GM12875 (cell line): ENCODE results near the gene RIC1.
"Not testable (repeated sequence)": the region's sequence is repeated elsewhere in the genome, so short reads cannot be mapped to it uniquely, and the experiment has no call there.

ENCODE experiments used
- H3K4me3 ChIP-seq: one replicate; pipeline ENCODE4 v1.5.1; 2011; ENCODE audit warnings: low read depth, low read length, control low read depth
- TF ChIP-seq, protein P1 (sequence below): IDR thresholded peaks from 2 replicates; pipeline ENCODE4 v1.5.1; 2011; ENCODE audit warnings: low read depth, mild to moderate bottlenecking, control low read depth, inconsistent platforms, low read length, moderate library complexity, borderline replicate concordance; ENCODE audit not compliant: insufficient read depth

Gene RIC1

DNA sequence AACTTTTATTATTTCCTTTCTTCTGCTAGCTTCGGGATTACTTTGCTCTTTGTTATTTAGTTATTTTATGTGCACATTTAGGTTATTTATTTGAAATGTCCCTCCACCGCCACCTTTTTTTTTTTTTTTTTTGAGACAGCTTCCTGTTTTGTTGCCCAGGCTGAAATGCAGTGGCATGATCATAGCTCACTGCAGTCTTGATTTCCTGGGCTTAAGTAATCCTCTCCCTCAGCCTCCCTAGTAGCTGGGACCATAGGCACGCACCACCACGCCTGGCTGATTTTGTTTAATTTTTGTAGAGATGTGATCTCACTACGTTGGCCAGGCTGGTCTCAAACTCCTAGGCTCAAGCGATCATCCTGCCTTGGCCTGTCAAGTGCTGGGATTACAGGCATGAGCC, 38.5 kb downstream of the RIC1 start:
- no peak overlapping the region for H3K4me3 ChIP-seq
- TF ChIP-seq, protein P1, sequence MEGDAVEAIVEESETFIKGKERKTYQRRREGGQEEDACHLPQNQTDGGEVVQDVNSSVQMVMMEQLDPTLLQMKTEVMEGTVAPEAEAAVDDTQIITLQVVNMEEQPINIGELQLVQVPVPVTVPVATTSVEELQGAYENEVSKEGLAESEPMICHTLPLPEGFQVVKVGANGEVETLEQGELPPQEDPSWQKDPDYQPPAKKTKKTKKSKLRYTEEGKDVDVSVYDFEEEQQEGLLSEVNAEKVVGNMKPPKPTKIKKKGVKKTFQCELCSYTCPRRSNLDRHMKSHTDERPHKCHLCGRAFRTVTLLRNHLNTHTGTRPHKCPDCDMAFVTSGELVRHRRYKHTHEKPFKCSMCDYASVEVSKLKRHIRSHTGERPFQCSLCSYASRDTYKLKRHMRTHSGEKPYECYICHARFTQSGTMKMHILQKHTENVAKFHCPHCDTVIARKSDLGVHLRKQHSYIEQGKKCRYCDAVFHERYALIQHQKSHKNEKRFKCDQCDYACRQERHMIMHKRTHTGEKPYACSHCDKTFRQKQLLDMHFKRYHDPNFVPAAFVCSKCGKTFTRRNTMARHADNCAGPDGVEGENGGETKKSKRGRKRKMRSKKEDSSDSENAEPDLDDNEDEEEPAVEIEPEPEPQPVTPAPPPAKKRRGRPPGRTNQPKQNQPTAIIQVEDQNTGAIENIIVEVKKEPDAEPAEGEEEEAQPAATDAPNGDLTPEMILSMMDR: no peak

DNA sequence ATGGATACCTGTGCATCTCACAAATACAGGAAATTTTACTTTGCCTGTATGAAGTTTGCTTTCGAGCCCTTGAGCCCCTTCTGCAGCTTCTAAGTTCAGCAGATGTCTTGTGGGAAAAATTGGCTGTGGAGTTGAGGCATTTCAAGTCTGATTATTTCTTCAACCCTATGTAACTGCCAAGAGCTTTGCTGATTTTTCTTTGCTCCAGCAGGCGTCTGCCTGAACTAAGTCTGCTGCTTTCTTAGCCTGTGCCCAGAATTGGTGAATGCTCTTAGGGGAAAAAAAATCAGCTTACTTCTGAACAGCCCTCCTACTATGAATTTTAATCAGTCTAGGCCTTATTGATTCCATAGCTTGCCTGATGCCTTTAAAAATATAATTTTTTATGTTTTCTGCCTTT, 41.2 kb downstream of the RIC1 start:
- TF ChIP-seq, protein P1: no peak
- H3K4me3 ChIP-seq: no peak overlapping the region

DNA sequence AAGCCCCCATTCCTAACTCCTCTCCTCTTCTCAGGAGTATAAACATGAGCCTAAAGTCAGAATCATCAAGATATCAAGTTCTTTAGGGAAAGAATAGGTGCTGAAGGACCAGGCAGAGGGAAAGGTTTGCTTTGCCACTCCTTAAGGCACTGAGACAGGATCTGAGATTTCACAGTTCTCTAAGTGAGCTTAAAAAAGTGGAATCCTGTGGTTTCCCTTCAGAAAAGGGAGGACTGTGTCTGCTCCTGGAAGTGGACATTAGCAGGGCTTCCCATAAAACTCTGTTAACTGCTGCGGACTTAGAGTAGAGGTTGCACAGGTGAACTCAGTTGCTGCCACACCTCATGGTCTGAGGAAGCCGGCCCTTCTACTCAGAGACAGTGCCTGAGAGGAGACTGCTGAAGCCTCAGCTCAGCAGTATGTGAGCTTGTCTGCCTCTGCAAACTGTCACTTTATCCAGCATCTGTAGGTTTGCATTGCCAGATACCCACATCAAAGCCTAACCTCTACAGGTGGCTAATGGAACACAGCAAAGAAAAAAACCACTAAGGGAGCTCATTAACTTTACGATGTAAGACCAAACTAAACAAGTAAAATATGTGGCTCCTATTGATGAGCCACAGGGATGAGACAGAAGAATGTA, 42.9 kb downstream of the RIC1 start:
- TF ChIP-seq, protein P1: no peak

DNA sequence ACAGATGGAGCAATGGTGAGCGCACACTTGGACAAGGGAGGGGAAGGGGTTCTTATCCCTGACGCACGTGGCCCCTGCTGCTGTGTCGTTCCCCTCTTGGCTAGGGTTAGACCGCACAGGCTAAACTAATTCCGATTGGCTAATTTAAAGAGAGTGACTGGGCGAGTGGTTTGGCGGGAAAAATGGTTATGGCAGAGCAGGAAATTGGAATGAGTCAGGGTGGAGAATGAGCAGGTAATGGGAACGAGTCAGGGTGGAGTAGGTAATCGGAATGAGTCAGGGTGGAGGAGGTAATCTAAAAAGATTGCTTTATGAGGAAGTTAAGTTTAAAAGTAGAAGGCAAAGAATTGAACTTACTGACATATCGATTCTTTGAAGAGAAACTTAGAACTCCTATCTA, 46.1 kb downstream of the RIC1 start:
- not testable (repeated sequence) for H3K4me3 ChIP-seq

More for the DNA sequence above, 42.9 kb downstream of the RIC1 start:
- H3K4me3 ChIP-seq: no peak overlapping the region

DNA sequence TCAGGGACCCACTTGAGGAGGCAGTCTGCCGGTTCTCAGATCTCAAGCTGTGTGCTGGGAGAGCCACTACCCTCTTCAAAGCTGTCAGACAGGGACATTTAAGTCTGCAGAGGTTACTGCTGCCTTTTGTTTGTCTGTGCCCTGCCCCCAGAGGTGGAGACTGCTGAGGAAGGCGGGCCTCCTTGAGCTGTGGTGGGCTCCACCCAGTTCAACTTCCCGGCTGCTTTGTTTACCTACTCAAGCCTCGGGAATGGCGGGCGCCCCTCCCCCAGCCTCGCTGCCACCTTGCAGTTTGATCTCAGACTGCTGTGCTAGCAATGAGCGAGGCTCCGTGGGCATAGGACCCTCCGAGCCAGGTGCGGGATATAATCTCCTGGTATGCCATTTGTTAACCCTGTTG, 54.7 kb downstream of the RIC1 start:
- not testable (repeated sequence) for H3K4me3 ChIP-seq

DNA sequence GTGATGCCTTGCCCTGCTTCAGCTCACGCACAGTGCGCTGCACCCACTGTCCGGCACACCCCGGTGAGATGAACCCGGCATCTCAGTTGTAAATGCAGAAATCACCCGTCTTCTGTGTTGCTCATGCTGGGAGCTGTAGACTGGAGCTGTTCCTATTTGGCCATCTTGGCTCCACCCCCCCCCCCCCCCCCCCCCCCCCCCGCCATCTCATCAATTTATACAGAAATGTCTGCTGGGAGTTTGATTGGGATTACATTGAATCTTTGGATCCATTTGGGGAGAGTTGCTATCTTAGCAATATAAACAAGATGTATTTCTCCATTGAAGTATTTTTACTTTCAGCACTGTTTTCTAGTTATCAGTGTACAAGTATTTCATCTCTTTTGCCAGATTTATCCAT, 55.2 kb downstream of the RIC1 start:
- H3K4me3 ChIP-seq: no peak overlapping the region
- TF ChIP-seq, protein P1: no peak

DNA sequence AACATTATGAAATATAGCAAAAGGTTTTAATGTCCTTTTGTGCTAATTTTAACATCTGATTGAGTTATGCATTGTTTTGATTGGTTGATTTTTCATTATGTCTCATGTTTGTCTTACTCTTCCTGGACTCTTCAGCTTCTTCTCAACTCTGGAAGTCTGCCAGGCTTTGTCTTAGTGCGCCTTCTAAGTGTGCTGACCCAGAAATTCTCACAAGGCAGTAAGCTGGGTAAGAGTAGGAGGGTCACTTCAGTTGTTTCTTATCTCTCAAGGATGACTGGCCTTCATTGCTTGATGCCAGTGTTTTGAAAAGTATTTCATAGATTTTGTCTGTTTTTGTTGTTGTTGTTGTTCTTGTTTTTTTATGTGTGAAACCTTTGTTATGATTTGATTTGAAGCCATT, 59.2 kb downstream of the RIC1 start:
- no peak overlapping the region for H3K4me3 ChIP-seq
- TF ChIP-seq, protein P1: no peak

DNA sequence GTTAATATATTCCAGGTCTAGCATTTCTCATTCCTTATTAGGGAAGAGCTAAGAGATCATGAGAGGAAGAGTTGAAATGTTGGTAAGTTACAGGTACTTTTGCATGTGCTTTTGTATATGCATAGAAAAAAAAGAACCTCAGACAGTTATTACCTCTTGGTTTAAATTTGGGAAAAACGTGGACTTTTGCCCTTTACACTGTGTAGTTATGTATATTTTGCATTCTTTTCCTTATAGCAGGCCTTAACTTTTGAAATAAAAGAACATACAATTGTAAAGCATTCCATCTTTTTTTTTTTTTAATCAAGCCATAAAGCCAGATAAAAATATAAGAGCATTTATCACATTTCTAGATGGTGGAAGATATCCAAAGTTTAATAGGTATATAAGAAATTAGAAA, 61.4 kb downstream of the RIC1 start:
- TF ChIP-seq, protein P1: no peak

More for the DNA sequence above, 61.4 kb downstream of the RIC1 start:
- no peak overlapping the region for H3K4me3 ChIP-seq
